CD8-positive, alpha-beta memory T cell (primary cell): ENCODE results near the gene TCERG1. TPM values are rescaled to one million over a fixed set of nuclear protein-coding genes. Genes with fewer than 3 reads are reported as not detected.

Experiments
- CTCF ChIA-PET: fragments of 350-600 bp; sonication (Branson Sonifier 250); formaldehyde crosslinking; loops from one replicate; lab custom pipeline; 2021; ENCODE audit warnings: antibody characterized with exemption; lab: Charles Lee
- POLR2A ChIA-PET: fragments of 350-600 bp; sonication (Branson Sonifier 250); formaldehyde crosslinking; loops from one replicate; lab custom pipeline; 2021; ENCODE audit warnings: antibody characterized with exemption; lab: Charles Lee
- DNase-seq, 5 donors: peaks; one replicate each; pipeline versions ENCODE4 v3.0.0 to v3.0.0-alpha.2; 2020 to 2022; ENCODE audit warnings: mixed read lengths in 1 of 5
- H3K27ac ChIP-seq: one replicate; pipeline ENCODE4 v1.7.0; 2013; ENCODE audit warnings: low read depth, mild to moderate bottlenecking, low read length, moderate library complexity
- H3K27me3 ChIP-seq: 2 replicates; pipeline ENCODE4 v1.7.0; 2013; ENCODE audit warnings: low read length, mild to moderate bottlenecking; ENCODE audit not compliant: insufficient read depth, poor library complexity, severe bottlenecking
- H3K36me3 ChIP-seq: 2 replicates; pipeline ENCODE4 v1.7.0; 2013; ENCODE audit warnings: mild to moderate bottlenecking, low read length, moderate library complexity; ENCODE audit not compliant: insufficient read depth
- H3K4me1 ChIP-seq: 2 replicates; pipeline ENCODE4 v1.7.0; 2013; ENCODE audit warnings: mild to moderate bottlenecking, low read length, moderate library complexity; ENCODE audit not compliant: insufficient read depth
- H3K4me3 ChIP-seq: 2 replicates; pipeline ENCODE4 v1.7.0; 2013; ENCODE audit warnings: mild to moderate bottlenecking, low read length
- H3K9me3 ChIP-seq: 2 replicates; pipeline ENCODE4 v1.7.0; 2013; ENCODE audit warnings: mild to moderate bottlenecking, low read length
- H3K27ac Mint-ChIP-seq, 8 donors: one replicate each; pipeline ENCODE4 v1.8.0; 2020 to 2021; ENCODE audit warnings: mixed read lengths in 8 of 8, mild to moderate bottlenecking in 6 of 8, inconsistent platforms in 3 of 8, moderate library complexity in 3 of 8
- H3K27me3 Mint-ChIP-seq, 2 donors: one replicate each; pipeline ENCODE4 v1.8.0; 2020 to 2021; ENCODE audit warnings: mixed read lengths in 2 of 2, mild to moderate bottlenecking in 1 of 2, moderate library complexity in 1 of 2
- H3K36me3 Mint-ChIP-seq, 3 donors: one replicate each; pipeline ENCODE4 v1.8.0; 2020 to 2021; ENCODE audit warnings: mixed read lengths in 3 of 3, inconsistent platforms in 1 of 3, mild to moderate bottlenecking in 1 of 3
- H3K4me1 Mint-ChIP-seq, 3 donors: one replicate each; pipeline ENCODE4 v1.8.0; 2020 to 2021; ENCODE audit warnings: mixed read lengths in 3 of 3, inconsistent platforms in 1 of 3, mild to moderate bottlenecking in 1 of 3
- H3K4me3 Mint-ChIP-seq, 7 donors: one replicate each; pipeline ENCODE4 v1.8.0; 2020 to 2021; ENCODE audit warnings: mixed read lengths in 7 of 7, mild to moderate bottlenecking in 6 of 7, moderate library complexity in 4 of 7, inconsistent platforms in 2 of 7
- H3K9me3 Mint-ChIP-seq, 5 donors: one replicate each; pipeline ENCODE4 v1.8.0; 2020 to 2022; ENCODE audit warnings: mixed read lengths in 5 of 5, mild to moderate bottlenecking in 3 of 5, moderate library complexity in 2 of 5, inconsistent platforms in 1 of 5
- polyA plus RNA-seq: library from polyadenylated mRNA; unstranded; fragments of 300-500 nt; fragmentation: Illumina TruSeq; gene quantifications from one replicate; pipeline ENCODE4 v1.2.3, GENCODE V29; 2021
- total RNA-seq, 2 experiments: library from RNA; stranded (reverse); gene quantifications; one replicate each; pipeline ENCODE4 v1.2.3, GENCODE V29; 2021

The TCERG1 gene
- total and polyA plus RNA-seq, 3 experiments from 2014 or later: 37.8 to 110 (median 99.4) TPM

DNA sequence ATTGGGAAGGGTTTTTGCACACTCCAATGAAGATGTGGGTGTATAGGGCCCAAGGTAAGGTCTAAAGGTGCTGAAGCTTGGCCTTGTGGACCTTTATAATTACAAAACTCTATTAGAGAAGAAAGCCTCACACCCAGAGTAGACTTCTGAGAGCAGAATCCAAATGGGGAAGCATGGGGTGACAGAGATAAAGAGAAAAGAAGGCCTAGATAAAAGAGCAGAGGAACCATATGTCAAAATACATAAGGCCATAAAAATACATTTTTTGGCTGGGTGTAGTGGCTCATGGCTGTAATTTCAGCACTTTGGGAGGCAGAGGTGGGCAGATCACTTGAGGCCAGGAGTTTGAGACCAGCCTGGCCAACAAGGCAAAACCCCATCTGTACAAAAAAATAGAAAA, 27.4 kb upstream of the TCERG1 start:
- H3K9me3 Mint-ChIP-seq: no peaks in the 10 kb centered on the region
- no peak for DNase-seq
- ChIA-PET POLR2A (no interaction called here), CTCF (no interaction called here)
- H3K4me3 ChIP-seq: no peak overlapping the region
- no peaks in the 10 kb centered on the region for H3K27me3 ChIP-seq
- no peaks in the 10 kb centered on the region for H3K36me3 ChIP-seq
- H3K27me3 Mint-ChIP-seq: peaks cover 3 to 16% of the 10 kb centered on the region in 2 donors
- H3K4me1 Mint-ChIP-seq: no peaks in the 10 kb centered on the region
- no peak overlapping the region for H3K27ac Mint-ChIP-seq
- no peaks in the 10 kb centered on the region for H3K36me3 Mint-ChIP-seq
- no peak overlapping the region for H3K27ac ChIP-seq
- H3K9me3 ChIP-seq: no peaks in the 10 kb centered on the region
- no peak overlapping the region for H3K4me3 Mint-ChIP-seq
- no peaks in the 10 kb centered on the region for H3K4me1 ChIP-seq

DNA sequence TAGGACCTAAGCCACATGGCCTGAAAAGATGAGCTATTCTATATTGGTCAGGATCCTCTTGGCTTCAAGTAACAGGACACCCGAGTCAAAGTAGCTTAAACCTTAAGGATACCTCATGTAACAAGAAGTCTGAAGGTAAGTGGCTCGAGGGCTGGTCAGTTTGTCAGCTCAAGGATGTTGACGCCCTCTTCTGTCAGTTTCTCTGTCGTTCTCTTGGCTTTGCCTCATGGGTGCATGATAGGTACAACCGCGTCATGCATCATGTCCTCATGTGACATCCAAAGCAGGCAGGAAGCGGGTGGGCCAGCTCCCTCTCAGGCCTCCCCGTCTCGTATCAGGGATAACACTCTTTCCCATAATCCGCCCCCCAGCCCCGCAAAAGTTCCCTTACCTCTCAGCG, 22.1 kb upstream of the TCERG1 start:
- no peaks in the 10 kb centered on the region for H3K9me3 ChIP-seq
- no peak overlapping the region for H3K27ac ChIP-seq
- no peak overlapping the region for H3K4me3 ChIP-seq
- DNase-seq: no peak
- Mint-ChIP-seq H3K27me3 (peaks cover 11% of the 10 kb centered on the region in 2 donors), H3K36me3 (no peaks in the 10 kb centered on the region), H3K9me3 (no peaks in the 10 kb centered on the region), H3K27ac (no peak overlapping the region), H3K4me3 (no peak overlapping the region), H3K4me1 (peaks cover 5% of the 10 kb centered on the region in 3 donors)
- no peaks in the 10 kb centered on the region for H3K36me3 ChIP-seq
- H3K4me1 ChIP-seq: no peaks in the 10 kb centered on the region
- ChIA-PET POLR2A (no interaction called here), CTCF (interaction anchor here (1.0 kb wide), 1 partner anchor 133 kb away, joined by 3 read pairs; no protein-coding TSS in a partner anchor)
- H3K27me3 ChIP-seq: no peaks in the 10 kb centered on the region

- ChIA-PET CTCF (interaction anchor here (0.9 kb wide), 1 partner anchor 20 kb away, joined by 3 read pairs; no protein-coding TSS in a partner anchor), POLR2A (no interaction called here)
- DNase-seq: no peak
- H3K27ac ChIP-seq: no peak overlapping the region
- H3K4me1 ChIP-seq: no peaks in the 10 kb centered on the region
- Mint-ChIP-seq H3K4me1 (peaks cover 5% of the 10 kb centered on the region in 3 donors), H3K36me3 (no peaks in the 10 kb centered on the region), H3K9me3 (no peaks in the 10 kb centered on the region), H3K4me3 (no peak overlapping the region), H3K27ac (no peak overlapping the region), H3K27me3 (peaks cover 15 to 20% of the 10 kb centered on the region in 2 donors)
- no peaks in the 10 kb centered on the region for H3K36me3 ChIP-seq
- no peak overlapping the region for H3K4me3 ChIP-seq
- no peaks in the 10 kb centered on the region for H3K27me3 ChIP-seq
- no peaks in the 10 kb centered on the region for H3K9me3 ChIP-seq
Measured at GRCh38 chr5:146426305-146426704, 20.8 kb upstream of the TCERG1 start.

GRCh38 chr5:146426853-146427618, 20.1 kb upstream of the TCERG1 start:
- Mint-ChIP-seq H3K4me1 (peaks cover 5% of the 10 kb centered on the region in 3 donors), H3K4me3 (no peak overlapping the region), H3K36me3 (no peaks in the 10 kb centered on the region), H3K27me3 (peaks cover 14 to 26% of the 10 kb centered on the region in 2 donors), H3K27ac (no peak overlapping the region), H3K9me3 (no peaks in the 10 kb centered on the region)
- ChIA-PET CTCF (interaction anchor here (0.7 to 1.6 kb wide), 5 partner anchors 9 to 31 kb away, joined by 3 to 7 read pairs (median 3); no protein-coding TSS in a partner anchor), POLR2A (no interaction called here)
- no peaks in the 10 kb centered on the region for H3K9me3 ChIP-seq
- no peaks in the 10 kb centered on the region for H3K27me3 ChIP-seq
- DNase-seq: peak in 2 of 5 donors; percentile 12 to 29
- no peaks in the 10 kb centered on the region for H3K4me1 ChIP-seq
- no peaks in the 10 kb centered on the region for H3K36me3 ChIP-seq
- H3K27ac ChIP-seq: no peak overlapping the region
- H3K4me3 ChIP-seq: no peak overlapping the region

- Histone ChIP-seq H3K4me3 (no peak overlapping the region), H3K4me1 (no peaks in the 10 kb centered on the region), H3K9me3 (no peaks in the 10 kb centered on the region), H3K27me3 (no peaks in the 10 kb centered on the region), H3K27ac (no peak overlapping the region), H3K36me3 (no peaks in the 10 kb centered on the region)
- Mint-ChIP-seq H3K4me3 (no peak overlapping the region), H3K4me1 (peaks cover 5% of the 10 kb centered on the region in 3 donors), H3K27me3 (peaks cover 15 to 32% of the 10 kb centered on the region in 2 donors), H3K9me3 (no peaks in the 10 kb centered on the region), H3K27ac (no peak overlapping the region), H3K36me3 (no peaks in the 10 kb centered on the region)
- ChIA-PET POLR2A (no interaction called here), CTCF (interaction anchor here (0.7 to 1.6 kb wide), 4 partner anchors 9 to 31 kb away, joined by 3 to 7 read pairs (median 5); no protein-coding TSS in a partner anchor)
- DNase-seq: no peak
Measured at GRCh38 chr5:146427619-146427997, 19.5 kb upstream of the TCERG1 start.

- no peaks in the 10 kb centered on the region for H3K4me1 ChIP-seq
Measured at GRCh38 chr5:146428658-146429057, 18.5 kb upstream of the TCERG1 start.

GRCh38 chr5:146440353-146440752, 6.8 kb upstream of the TCERG1 start:
- Histone ChIP-seq H3K4me1 (no peaks in the 10 kb centered on the region), H3K27me3 (no peaks in the 10 kb centered on the region), H3K27ac (no peak overlapping the region), H3K9me3 (no peaks in the 10 kb centered on the region), H3K4me3 (no peak overlapping the region), H3K36me3 (no peaks in the 10 kb centered on the region)
- no peaks in the 10 kb centered on the region for H3K36me3 Mint-ChIP-seq
- peaks cover 0 to 2% (median 0%) of the 10 kb centered on the region in 5 donors for H3K9me3 Mint-ChIP-seq
- no peak overlapping the region for H3K27ac Mint-ChIP-seq
- no peak for DNase-seq
- no peak overlapping the region for H3K4me3 Mint-ChIP-seq
- H3K27me3 Mint-ChIP-seq: peaks cover 17 to 32% of the 10 kb centered on the region in 2 donors
- ChIA-PET POLR2A (no interaction called here), CTCF (interaction anchor here (0.8 kb wide), 1 partner anchor 13 kb away, joined by 3 read pairs; no protein-coding TSS in a partner anchor)
- H3K4me1 Mint-ChIP-seq: no peaks in the 10 kb centered on the region

More at GRCh38 chr5:146428658-146429057, 18.5 kb upstream of the TCERG1 start:
- Mint-ChIP-seq H3K9me3 (no peaks in the 10 kb centered on the region), H3K27me3 (peaks cover 15 to 35% of the 10 kb centered on the region in 2 donors), H3K36me3 (no peaks in the 10 kb centered on the region), H3K4me3 (no peak overlapping the region), H3K27ac (no peak overlapping the region), H3K4me1 (peaks cover 5% of the 10 kb centered on the region in 3 donors)
- no peaks in the 10 kb centered on the region for H3K27me3 ChIP-seq
- ChIA-PET CTCF (interaction anchor here (1.3 to 1.6 kb wide), 3 partner anchors 8 to 33 kb away, joined by 3 to 7 read pairs (median 7); no protein-coding TSS in a partner anchor), POLR2A (no interaction called here)
- H3K4me3 ChIP-seq: no peak overlapping the region
- no peaks in the 10 kb centered on the region for H3K36me3 ChIP-seq
- no peak for DNase-seq
- H3K27ac ChIP-seq: no peak overlapping the region
- H3K9me3 ChIP-seq: no peaks in the 10 kb centered on the region

- Mint-ChIP-seq H3K4me3 (no peak overlapping the region), H3K4me1 (no peaks in the 10 kb centered on the region), H3K27ac (no peak overlapping the region), H3K9me3 (peaks cover 0 to 2% (median 0%) of the 10 kb centered on the region in 5 donors), H3K27me3 (peaks cover 17 to 27% of the 10 kb centered on the region in 2 donors), H3K36me3 (peaks cover 0 to 1% (median 0%) of the 10 kb centered on the region in 3 donors)
- Histone ChIP-seq H3K9me3 (no peaks in the 10 kb centered on the region), H3K36me3 (no peaks in the 10 kb centered on the region), H3K4me1 (no peaks in the 10 kb centered on the region), H3K27me3 (no peaks in the 10 kb centered on the region), H3K27ac (no peak overlapping the region), H3K4me3 (no peak overlapping the region)
- DNase-seq: no peak
- ChIA-PET CTCF (interaction anchor here (0.8 kb wide), 1 partner anchor 14 kb away, joined by 3 read pairs; no protein-coding TSS in a partner anchor), POLR2A (no interaction called here)
Measured at GRCh38 chr5:146440870-146441495, 6.2 kb upstream of the TCERG1 start.
